HepG2 (cell line): Measurements from ENCODE around the gene SLC22A31. TPM values are rescaled to one million over a fixed set of nuclear protein-coding genes. Genes with fewer than 3 reads are reported as not detected.

Experiments
- ATAC-seq: fragments of 200-7000 bp; cut with Tn5 transposase; 3 replicates; pipeline ENCODE4 v1.9.1; 2020; ENCODE audit warnings: mild to moderate bottlenecking, moderate library complexity
- BruUV-seq: library from RNA; stranded (reverse); fragments of 400-500 nt; replicated peaks from 2 replicates; lab custom pipeline; 2021; lab: Mats Ljungman, UMichigan
- CTCF ChIA-PET: fragments of 300-600 bp; formaldehyde crosslinking; extraction: SDS; loops from one replicate; lab custom pipeline; 2021; ENCODE audit warnings: low total read pairs, inconsistent platforms, low intra/inter-chr PET ratio; lab: Yijun Ruan, JAX
- POLR2A ChIA-PET: fragments of 350-600 bp; sonication (Branson Sonifier 250); formaldehyde crosslinking; loops from one replicate; lab custom pipeline; 2020; ENCODE audit warnings: antibody characterized with exemption, inconsistent platforms; lab: Yijun Ruan, JAX
- DNase-seq: peaks from one replicate; pipeline ENCODE4 v3.0.0-alpha.2; 2015; ENCODE audit warnings: low spot score
- FAIRE-seq: peaks from 3 replicates; lab custom pipeline; 2011; peaks lifted over from hg19 to GRCh38; lab: Jason Lieb, UNC
- H2AFZ ChIP-seq: one replicate; pipeline ENCODE4 v1.6.1; 2011; ENCODE audit warnings: low read length, inconsistent platforms
- H3K27ac ChIP-seq: fragments of 300-600 bp; 3 replicates; pipeline ENCODE4 v1.8.0; 2011; ENCODE audit warnings: mixed run types, mild to moderate bottlenecking, mixed read lengths, low read length, inconsistent platforms; ENCODE audit not compliant: insufficient read depth; ENCODE audit errors: extremely low read length
- H3K27me3 ChIP-seq, 2 experiments: fragments of 200-600 bp in 1 of 2; 2 replicates in 1 of 2; 3 replicates in 1 of 2; pipeline versions ENCODE4 v1.6.0 to v1.8.0; 2011; ENCODE audit warnings: low read length in 2 of 2, mild to moderate bottlenecking in 2 of 2, moderate library complexity in 2 of 2, inconsistent platforms in 1 of 2; ENCODE audit not compliant: insufficient read depth in 2 of 2, control insufficient read depth in 1 of 2
- H3K36me3 ChIP-seq, 2 experiments: fragments of 200-600 bp in 1 of 2; replicated peaks in 1 of 2; 2 replicates in 1 of 2; 3 replicates in 1 of 2; pipeline versions ENCODE4 v1.5.1 to v1.8.0; 2011; ENCODE audit warnings: low read length in 2 of 2, inconsistent platforms in 1 of 2; ENCODE audit not compliant: insufficient read depth in 2 of 2, control insufficient read depth in 1 of 2
- H3K4me1 ChIP-seq: 2 replicates; pipeline ENCODE4 v1.5.1; 2012; ENCODE audit warnings: low read length, inconsistent platforms; ENCODE audit not compliant: insufficient read depth
- H3K4me2 ChIP-seq: 2 replicates; pipeline ENCODE4 v1.6.0; 2011; ENCODE audit warnings: low read depth, low read length, inconsistent platforms
- H3K4me3 ChIP-seq, 3 experiments: fragments of 200-600 bp in 1 of 3; sonication (generic), shearing (Covaris generic) in 1 of 3; replicated peaks in 1 of 3; 2 replicates each; pipeline ENCODE4 v1.5.1; 2011 to 2016; ENCODE audit warnings: low read length in 3 of 3, inconsistent platforms in 2 of 3, low read depth in 2 of 3, mild to moderate bottlenecking in 2 of 3, control low read depth in 1 of 3, mixed read lengths in 1 of 3; ENCODE audit not compliant: insufficient read depth in 1 of 3
- H3K79me2 ChIP-seq: one replicate; pipeline ENCODE4 v1.6.1; 2011; ENCODE audit warnings: low read length, inconsistent platforms; ENCODE audit not compliant: insufficient read depth
- H3K9ac ChIP-seq: 2 replicates; pipeline ENCODE4 v1.6.0; 2011; ENCODE audit warnings: mild to moderate bottlenecking, low read depth, low read length, inconsistent platforms; ENCODE audit not compliant: insufficient read depth
- H3K9me3 ChIP-seq: 2 replicates; pipeline ENCODE4 v1.5.1; 2012; ENCODE audit warnings: mild to moderate bottlenecking, low read length
- H4K20me1 ChIP-seq: 2 replicates; pipeline ENCODE4 v1.6.0; 2011; ENCODE audit warnings: inconsistent platforms, mild to moderate bottlenecking, low read length, moderate library complexity; ENCODE audit not compliant: insufficient read depth
- AGO1 ChIP-seq: fragments of 200-400 bp; formaldehyde crosslinking; IDR thresholded peaks from 2 replicates; pipeline ENCODE4 v1.6.1; 2017; ENCODE audit warnings: mild to moderate bottlenecking, low read depth, low read length, moderate library complexity; ENCODE audit not compliant: poor library complexity, severe bottlenecking
- CENPX ChIP-seq: sonication (generic); formaldehyde crosslinking; IDR thresholded peaks from 2 replicates; pipeline ENCODE4 v1.9.0; 2021; ENCODE audit warnings: mild to moderate bottlenecking, missing genetic modification reagents, moderate library complexity
- HNRNPK ChIP-seq: fragments of 200-400 bp; formaldehyde crosslinking; IDR thresholded peaks from 2 replicates; pipeline ENCODE4 v1.6.1; 2018; ENCODE audit warnings: low read length, low read depth, moderate library complexity, mild to moderate bottlenecking; ENCODE audit not compliant: poor library complexity, severe bottlenecking
- HNRNPL ChIP-seq: fragments of 200-400 bp; formaldehyde crosslinking; IDR thresholded peaks from 2 replicates; pipeline ENCODE4 v1.6.1; 2017; ENCODE audit warnings: mild to moderate bottlenecking, low read depth, low read length
- IKZF1 ChIP-seq: fragments of 450-650 bp; IDR thresholded peaks from 2 replicates; pipeline ENCODE4 v1.7.1; 2016
- KLF11 ChIP-seq: IDR thresholded peaks from 2 replicates; pipeline ENCODE4 v1.6.1; 2016; ENCODE audit warnings: missing compliant biosample characterization
- MEIS1 ChIP-seq: sonication (generic); formaldehyde crosslinking; IDR thresholded peaks from 2 replicates; pipeline ENCODE4 v1.9.0; 2021; ENCODE audit warnings: mild to moderate bottlenecking, missing genetic modification reagents, moderate library complexity, borderline replicate concordance
- ZNF468 ChIP-seq: sonication (generic); formaldehyde crosslinking; IDR thresholded peaks from 2 replicates; pipeline ENCODE4 v1.8.0; 2022; ENCODE audit warnings: mild to moderate bottlenecking, moderate library complexity, missing genetic modification reagents
- ZNF577 ChIP-seq: sonication (generic); formaldehyde crosslinking; IDR thresholded peaks from 2 replicates; pipeline ENCODE4 v1.4.0; 2020; ENCODE audit warnings: mild to moderate bottlenecking, low read depth, missing genetic modification reagents, borderline replicate concordance
- ZNF709 ChIP-seq: sonication (generic); formaldehyde crosslinking; IDR thresholded peaks from 2 replicates; pipeline ENCODE4 v1.5.0; 2020; ENCODE audit warnings: mild to moderate bottlenecking, missing genetic modification reagents
- WGBS: methylation state at CpG from one replicate; pipeline ENCODE4 v1.1.6; 2017; ENCODE audit warnings: low lambda C conversion rate; 5-methylcytosine and 5-hydroxymethylcytosine counted together
- in situ Hi-C: cut with HindIII; loops from 2 replicates; pipeline ENCODE4 v1.10.0; 2017; ENCODE audit warnings: low pct_unique_long_range_greater_than_20kb; ENCODE audit not compliant: extremely low pct_ligation_motif_present
- intact Hi-C: fragments of 100-400 bp; cut with micrococcal nuclease; formaldehyde crosslinking; loops from one replicate; pipeline ENCODE4 v1.10.0; 2022; ENCODE audit not compliant: unreplicated experiment
- polyA plus RNA-seq, 8 experiments: library from polyadenylated mRNA; depleted of rRNA in 3 of 8; stranded (reverse) in 7 of 8; unstranded in 1 of 8; fragments of >200 nt; fragmentation: Illumina TruSeq in 4 of 8; extraction: Trizol in 4 of 8; gene quantifications; 2 replicates each; pipeline versions ENCODE4 v1.2.1 to v1.2.3, GENCODE V29; 2011 to 2016; ENCODE audit warnings: low read depth in 4 of 8, missing spikeins in 1 of 8, mixed read lengths in 1 of 8; ENCODE audit not compliant: insufficient read depth in 1 of 8
- total RNA-seq, 5 experiments: library from RNA; depleted of rRNA; stranded (reverse); fragments of >200 nt; fragmentation: Illumina TruSeq; extraction: Trizol; gene quantifications; 2 replicates each; pipeline ENCODE4 v1.2.3, GENCODE V29; 2016; ENCODE audit warnings: low read depth in 1 of 5
- TF ChIP-seq, protein P1 (sequence below): sonication (generic); formaldehyde crosslinking; IDR thresholded peaks from 2 replicates; pipeline ENCODE4 v1.5.1; 2020; ENCODE audit warnings: mild to moderate bottlenecking, missing genetic modification reagents, moderate library complexity
- TF ChIP-seq, protein P2 (sequence below): sonication (generic); formaldehyde crosslinking; IDR thresholded peaks from 2 replicates; pipeline ENCODE4 v1.9.0; 2022; ENCODE audit warnings: missing genetic modification reagents, mild to moderate bottlenecking, borderline replicate concordance
- TF ChIP-seq, protein P3 (sequence below): IDR thresholded peaks from 2 replicates; pipeline ENCODE4 v1.6.1; 2016; ENCODE audit warnings: low read depth, borderline replicate concordance
- TF ChIP-seq, protein P4 (sequence below), 2 experiments: sonication (generic) in 1 of 2; formaldehyde crosslinking in 1 of 2; IDR thresholded peaks; 2 replicates each; pipeline versions ENCODE4 v1.4.0 to v1.6.1; 2018 to 2020; ENCODE audit warnings: missing genetic modification reagents in 2 of 2, borderline replicate concordance in 1 of 2, low read depth in 1 of 2, mild to moderate bottlenecking in 1 of 2, missing biosample characterization in 1 of 2

The SLC22A31 gene
- total and polyA plus RNA-seq, 2 of the 13 experiments (the other 11 are each of a cell fraction or from before 2014, with no cell fraction given) = 67.3 to 83.3 TPM

DNA sequence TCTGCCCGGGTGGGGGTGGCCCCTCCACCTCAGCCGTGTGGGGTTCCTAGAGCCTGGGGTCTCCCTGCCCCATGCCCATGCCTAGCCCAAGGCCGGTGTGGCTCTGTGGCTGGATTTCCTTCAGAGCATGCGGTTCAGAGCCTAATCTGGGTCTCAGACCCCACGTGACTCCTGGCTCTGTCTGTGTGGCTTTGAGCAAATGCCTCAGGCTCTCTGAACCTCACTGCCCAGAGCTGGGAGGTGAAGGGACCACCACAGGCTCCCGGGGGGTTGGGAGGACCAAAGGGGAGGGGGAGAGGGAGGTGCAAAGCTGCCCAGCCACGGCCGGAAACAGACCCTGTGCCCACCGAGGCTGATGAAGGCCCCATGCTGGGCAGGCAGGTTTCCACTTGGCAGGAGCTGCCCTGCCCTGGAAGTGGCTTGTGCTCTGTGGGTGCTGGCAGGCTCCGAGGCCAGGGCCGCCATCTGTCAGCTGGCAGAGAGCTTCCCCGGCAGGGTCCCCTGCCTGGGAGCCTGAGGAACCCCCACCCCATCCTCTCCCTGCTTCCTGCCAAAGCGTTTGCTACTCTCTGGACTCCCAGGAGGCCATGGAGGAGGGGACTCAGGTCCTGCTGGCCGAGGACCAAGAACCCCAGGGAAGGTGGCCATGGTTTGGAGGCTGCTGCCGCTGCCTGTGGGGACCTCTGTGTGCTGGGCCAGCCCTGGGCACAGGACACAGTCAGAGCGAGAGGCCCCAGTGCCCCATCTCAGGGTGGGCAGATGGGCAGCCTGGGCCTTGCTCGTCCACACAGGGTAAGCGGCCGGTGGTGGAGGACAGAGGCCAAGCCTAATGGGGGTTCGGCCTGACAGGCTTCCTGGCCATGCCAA lies 24.8 kb downstream of the SLC22A31 start:
- CTCF ChIA-PET = no interaction called here
- no peak overlapping the region; a peak in 1 of 6 replicates for H3K4me3 ChIP-seq
- no peaks in the 10 kb centered on the region for H3K9me3 ChIP-seq
- in situ Hi-C loops (no loop called here), intact Hi-C loops (no loop called here)
- POLR2A ChIA-PET = interaction anchor here (1.2 kb wide), 1 partner anchor 42 kb away, joined by 3 read pairs; the partner anchor contains the start of gene ZNF778
- no TSS peak for BruUV-seq
- no peaks in the 10 kb centered on the region for H3K79me2 ChIP-seq
- H3K27ac ChIP-seq = no peak overlapping the region
- DNase-seq (no peak), ATAC-seq (no peak), FAIRE-seq (no peak)
- peaks cover 52% of the 10 kb centered on the region for H3K4me1 ChIP-seq
- H2AFZ ChIP-seq = no peak overlapping the region
- peaks cover 74 to 94% of the 10 kb centered on the region in 2 experiments for H3K27me3 ChIP-seq
- no peaks in the 10 kb centered on the region for H3K36me3 ChIP-seq
- H3K4me2 ChIP-seq = no peak overlapping the region
- H3K9ac ChIP-seq = no peak overlapping the region
- WGBS = 13% methylated on average over 8 of the region's 20 CpGs
- peaks cover 13% of the 10 kb centered on the region for H4K20me1 ChIP-seq
- TF ChIP-seq MEIS1 (CRISPR knock-in tag) (0 out of 2 replicates have a peak, but pooled peaks have one; percentile 45), IKZF1 (no peak), ZNF468 (CRISPR knock-in tag) (no peak), AGO1 (peak; percentile 29), KLF11 (CRISPR knock-in tag) (no peak), ZNF709 (CRISPR knock-in tag) (no peak), HNRNPK (no peak), ZNF577 (no peak), CENPX (CRISPR knock-in tag) (no peak), HNRNPL (0 out of 2 replicates have a peak, but pooled peaks have one; percentile 73)
- TF ChIP-seq, protein P1, sequence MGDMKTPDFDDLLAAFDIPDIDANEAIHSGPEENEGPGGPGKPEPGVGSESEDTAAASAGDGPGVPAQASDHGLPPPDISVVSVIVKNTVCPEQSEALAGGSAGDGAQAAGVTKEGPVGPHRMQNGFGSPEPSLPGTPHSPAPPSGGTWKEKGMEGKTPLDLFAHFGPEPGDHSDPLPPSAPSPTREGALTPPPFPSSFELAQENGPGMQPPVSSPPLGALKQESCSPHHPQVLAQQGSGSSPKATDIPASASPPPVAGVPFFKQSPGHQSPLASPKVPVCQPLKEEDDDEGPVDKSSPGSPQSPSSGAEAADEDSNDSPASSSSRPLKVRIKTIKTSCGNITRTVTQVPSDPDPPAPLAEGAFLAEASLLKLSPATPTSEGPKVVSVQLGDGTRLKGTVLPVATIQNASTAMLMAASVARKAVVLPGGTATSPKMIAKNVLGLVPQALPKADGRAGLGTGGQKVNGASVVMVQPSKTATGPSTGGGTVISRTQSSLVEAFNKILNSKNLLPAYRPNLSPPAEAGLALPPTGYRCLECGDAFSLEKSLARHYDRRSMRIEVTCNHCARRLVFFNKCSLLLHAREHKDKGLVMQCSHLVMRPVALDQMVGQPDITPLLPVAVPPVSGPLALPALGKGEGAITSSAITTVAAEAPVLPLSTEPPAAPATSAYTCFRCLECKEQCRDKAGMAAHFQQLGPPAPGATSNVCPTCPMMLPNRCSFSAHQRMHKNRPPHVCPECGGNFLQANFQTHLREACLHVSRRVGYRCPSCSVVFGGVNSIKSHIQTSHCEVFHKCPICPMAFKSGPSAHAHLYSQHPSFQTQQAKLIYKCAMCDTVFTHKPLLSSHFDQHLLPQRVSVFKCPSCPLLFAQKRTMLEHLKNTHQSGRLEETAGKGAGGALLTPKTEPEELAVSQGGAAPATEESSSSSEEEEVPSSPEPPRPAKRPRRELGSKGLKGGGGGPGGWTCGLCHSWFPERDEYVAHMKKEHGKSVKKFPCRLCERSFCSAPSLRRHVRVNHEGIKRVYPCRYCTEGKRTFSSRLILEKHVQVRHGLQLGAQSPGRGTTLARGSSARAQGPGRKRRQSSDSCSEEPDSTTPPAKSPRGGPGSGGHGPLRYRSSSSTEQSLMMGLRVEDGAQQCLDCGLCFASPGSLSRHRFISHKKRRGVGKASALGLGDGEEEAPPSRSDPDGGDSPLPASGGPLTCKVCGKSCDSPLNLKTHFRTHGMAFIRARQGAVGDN (CRISPR knock-in tag) = peak; percentile 18; the same call in 1 of the 2 replicates
- TF ChIP-seq, protein P2, sequence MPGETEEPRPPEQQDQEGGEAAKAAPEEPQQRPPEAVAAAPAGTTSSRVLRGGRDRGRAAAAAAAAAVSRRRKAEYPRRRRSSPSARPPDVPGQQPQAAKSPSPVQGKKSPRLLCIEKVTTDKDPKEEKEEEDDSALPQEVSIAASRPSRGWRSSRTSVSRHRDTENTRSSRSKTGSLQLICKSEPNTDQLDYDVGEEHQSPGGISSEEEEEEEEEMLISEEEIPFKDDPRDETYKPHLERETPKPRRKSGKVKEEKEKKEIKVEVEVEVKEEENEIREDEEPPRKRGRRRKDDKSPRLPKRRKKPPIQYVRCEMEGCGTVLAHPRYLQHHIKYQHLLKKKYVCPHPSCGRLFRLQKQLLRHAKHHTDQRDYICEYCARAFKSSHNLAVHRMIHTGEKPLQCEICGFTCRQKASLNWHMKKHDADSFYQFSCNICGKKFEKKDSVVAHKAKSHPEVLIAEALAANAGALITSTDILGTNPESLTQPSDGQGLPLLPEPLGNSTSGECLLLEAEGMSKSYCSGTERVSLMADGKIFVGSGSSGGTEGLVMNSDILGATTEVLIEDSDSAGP = 0 out of 2 replicates have a peak, but pooled peaks have one; percentile 5
- TF ChIP-seq, protein P3, sequence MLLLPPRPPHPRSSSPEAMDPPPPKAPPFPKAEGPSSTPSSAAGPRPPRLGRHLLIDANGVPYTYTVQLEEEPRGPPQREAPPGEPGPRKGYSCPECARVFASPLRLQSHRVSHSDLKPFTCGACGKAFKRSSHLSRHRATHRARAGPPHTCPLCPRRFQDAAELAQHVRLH (CRISPR knock-in tag) = no peak
- TF ChIP-seq, protein P4, sequence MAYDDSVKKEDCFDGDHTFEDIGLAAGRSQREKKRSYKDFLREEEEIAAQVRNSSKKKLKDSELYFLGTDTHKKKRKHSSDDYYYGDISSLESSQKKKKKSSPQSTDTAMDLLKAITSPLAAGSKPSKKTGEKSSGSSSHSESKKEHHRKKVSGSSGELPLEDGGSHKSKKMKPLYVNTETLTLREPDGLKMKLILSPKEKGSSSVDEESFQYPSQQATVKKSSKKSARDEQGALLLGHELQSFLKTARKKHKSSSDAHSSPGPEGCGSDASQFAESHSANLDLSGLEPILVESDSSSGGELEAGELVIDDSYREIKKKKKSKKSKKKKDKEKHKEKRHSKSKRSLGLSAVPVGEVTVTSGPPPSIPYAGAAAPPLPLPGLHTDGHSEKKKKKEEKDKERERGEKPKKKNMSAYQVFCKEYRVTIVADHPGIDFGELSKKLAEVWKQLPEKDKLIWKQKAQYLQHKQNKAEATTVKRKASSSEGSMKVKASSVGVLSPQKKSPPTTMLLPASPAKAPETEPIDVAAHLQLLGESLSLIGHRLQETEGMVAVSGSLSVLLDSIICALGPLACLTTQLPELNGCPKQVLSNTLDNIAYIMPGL (CRISPR knock-in tag; IDR thresholded peaks at IDR 0.05; ENCODE audit: borderline replicate concordance in 1 of 2, low read depth in 1 of 2) = no peak
